MCF 10A (cell line): ENCODE data around the gene EIF1AD. TPM values are rescaled to one million over a fixed set of nuclear protein-coding genes. Genes with fewer than 3 reads are reported as not detected.

Source experiments
- BruUV-seq: library from RNA; stranded (reverse); fragments of 400-500 nt; replicated peaks from 2 replicates; lab custom pipeline; 2021; lab: Mats Ljungman, UMichigan
- CTCF ChIA-PET: fragments of 300-600 bp; sonication (Branson Sonifier 250); formaldehyde crosslinking; extraction: SDS; loops from one replicate; lab custom pipeline; 2021; ENCODE audit warnings: antibody characterized with exemption, inconsistent platforms; lab: Yijun Ruan, JAX
- POLR2A ChIA-PET: fragments of 300-600, 350-650 bp; sonication (Branson Sonifier 250); formaldehyde crosslinking; extraction: SDS; loops from one replicate; lab custom pipeline; 2020; ENCODE audit warnings: antibody characterized with exemption, inconsistent platforms; lab: Yijun Ruan, JAX
- DNase-seq: peaks from one replicate; pipeline ENCODE4 v3.0.0-alpha.2; 2018; ENCODE audit not compliant: unreplicated experiment
- H3K27ac Mint-ChIP-seq: one replicate; pipeline ENCODE4 v1.8.0; 2022; ENCODE audit warnings: mild to moderate bottlenecking, low read depth, mixed read lengths; ENCODE audit not compliant: unreplicated experiment
- H3K27me3 Mint-ChIP-seq: one replicate; pipeline ENCODE4 v1.8.0; 2022; ENCODE audit warnings: mixed read lengths; ENCODE audit not compliant: insufficient read depth, unreplicated experiment
- H3K36me3 Mint-ChIP-seq: one replicate; pipeline ENCODE4 v1.8.0; 2022; ENCODE audit warnings: mild to moderate bottlenecking, moderate library complexity, mixed read lengths; ENCODE audit not compliant: insufficient read depth, unreplicated experiment
- H3K4me1 Mint-ChIP-seq: one replicate; pipeline ENCODE4 v1.8.0; 2022; ENCODE audit warnings: mixed read lengths; ENCODE audit not compliant: insufficient read depth, unreplicated experiment
- H3K4me3 Mint-ChIP-seq: one replicate; pipeline ENCODE4 v1.8.0; 2022; ENCODE audit warnings: mild to moderate bottlenecking, moderate library complexity, mixed read lengths; ENCODE audit not compliant: unreplicated experiment
- H3K9me3 Mint-ChIP-seq: one replicate; pipeline ENCODE4 v1.8.0; 2022; ENCODE audit warnings: mixed read lengths; ENCODE audit not compliant: unreplicated experiment
- CTCF ChIP-seq: fragments of 200-600 bp; IDR thresholded peaks from one replicate; pipeline ENCODE4 v1.8.0; 2022; ENCODE audit warnings: antibody characterized with exemption, mild to moderate bottlenecking; ENCODE audit not compliant: unreplicated experiment
- intact Hi-C: fragments of 100-400 bp; cut with micrococcal nuclease; formaldehyde crosslinking; loops from 2 replicates; pipeline ENCODE4 v1.14.1; 2022
- total RNA-seq: library from RNA; stranded (reverse); gene quantifications from 2 replicates; pipeline ENCODE4 v1.2.3, GENCODE V29; 2022

EIF1AD gene
- total RNA-seq, 1 experiment from 2014 or later: 21.7 TPM

GRCh38 chr11:66042227-66042995 lies 40.5 kb upstream of the EIF1AD start:
- DNase-seq: no peak
- no peak overlapping the region for H3K27ac Mint-ChIP-seq
- no peaks in the 10 kb centered on the region for H3K27me3 Mint-ChIP-seq
- no TSS peak for BruUV-seq
- H3K9me3 Mint-ChIP-seq: no peaks in the 10 kb centered on the region
- no peak for TF ChIP-seq CTCF
- intact Hi-C loops: no loop called here
- H3K4me1 Mint-ChIP-seq: no peaks in the 10 kb centered on the region
- H3K36me3 Mint-ChIP-seq: no peaks in the 10 kb centered on the region
- ChIA-PET CTCF (interaction anchor here (0.6 to 1.5 kb wide), 2 partner anchors 20 to 287 kb away, joined by 3 to 5 read pairs; no protein-coding TSS in a partner anchor), POLR2A (no interaction called here)
- H3K4me3 Mint-ChIP-seq: no peak overlapping the region

- ChIA-PET POLR2A (no interaction called here), CTCF (interaction anchor here (0.6 to 1.1 kb wide), 2 partner anchors 18 to 251 kb away, joined by 3 to 4 read pairs; no protein-coding TSS in a partner anchor)
- no peaks in the 10 kb centered on the region for H3K9me3 Mint-ChIP-seq
- H3K4me3 Mint-ChIP-seq: no peak overlapping the region
- H3K27ac Mint-ChIP-seq: no peak overlapping the region
- BruUV-seq: no TSS peak
- intact Hi-C loops: no loop called here
- H3K4me1 Mint-ChIP-seq: no peaks in the 10 kb centered on the region
- no peak for TF ChIP-seq CTCF
- H3K27me3 Mint-ChIP-seq: peaks cover 10% of the 10 kb centered on the region
- no peaks in the 10 kb centered on the region for H3K36me3 Mint-ChIP-seq
- DNase-seq: no peak
These were observed 37.8 kb upstream of the EIF1AD start for GRCh38 chr11:66039765-66040164.

GRCh38 chr11:66037327-66037726 lies 35.4 kb upstream of the EIF1AD start:
- no peaks in the 10 kb centered on the region for H3K4me1 Mint-ChIP-seq
- H3K9me3 Mint-ChIP-seq: no peaks in the 10 kb centered on the region
- no peak overlapping the region for H3K27ac Mint-ChIP-seq
- ChIA-PET CTCF (interaction anchor here (0.5 to 1.3 kb wide), 5 partner anchors 9 to 1194 kb away, joined by 3 to 9 read pairs (median 3); no protein-coding TSS in a partner anchor), POLR2A (no interaction called here)
- no peak for TF ChIP-seq CTCF
- DNase-seq: no peak
- no peaks in the 10 kb centered on the region for H3K36me3 Mint-ChIP-seq
- intact Hi-C loops: no loop called here
- no TSS peak for BruUV-seq
- no peak overlapping the region for H3K4me3 Mint-ChIP-seq
- peaks cover 17% of the 10 kb centered on the region for H3K27me3 Mint-ChIP-seq

GRCh38 chr11:66036334-66036710 lies 34.4 kb upstream of the EIF1AD start:
- no peak for DNase-seq
- Mint-ChIP-seq H3K36me3 (no peaks in the 10 kb centered on the region), H3K27me3 (peaks cover 17% of the 10 kb centered on the region), H3K27ac (no peak overlapping the region), H3K4me3 (no peak overlapping the region), H3K4me1 (no peaks in the 10 kb centered on the region), H3K9me3 (no peaks in the 10 kb centered on the region)
- TF ChIP-seq CTCF: no peak
- POLR2A ChIA-PET: interaction anchor here (0.7 to 1.0 kb wide), 2 partner anchors 15 to 147 kb away, joined by 3 read pairs; no protein-coding TSS in a partner anchor
- BruUV-seq: no TSS peak
- intact Hi-C loops: no loop called here
- CTCF ChIA-PET: interaction anchor here (0.6 to 2.4 kb wide), 6 partner anchors 9 to 330 kb away, joined by 3 to 32 read pairs (median 3); no protein-coding TSS in a partner anchor
